Measurements from ENCODE around the gene CFAP221. TPM values are rescaled to one million over a fixed set of nuclear protein-coding genes. Genes with fewer than 3 reads are reported as not detected.

The CFAP221 gene
- polyA plus RNA-seq, 2 of the 4 experiments (the other 2 are of a cell fraction), result 0.17 to 0.30 TPM

DNA sequence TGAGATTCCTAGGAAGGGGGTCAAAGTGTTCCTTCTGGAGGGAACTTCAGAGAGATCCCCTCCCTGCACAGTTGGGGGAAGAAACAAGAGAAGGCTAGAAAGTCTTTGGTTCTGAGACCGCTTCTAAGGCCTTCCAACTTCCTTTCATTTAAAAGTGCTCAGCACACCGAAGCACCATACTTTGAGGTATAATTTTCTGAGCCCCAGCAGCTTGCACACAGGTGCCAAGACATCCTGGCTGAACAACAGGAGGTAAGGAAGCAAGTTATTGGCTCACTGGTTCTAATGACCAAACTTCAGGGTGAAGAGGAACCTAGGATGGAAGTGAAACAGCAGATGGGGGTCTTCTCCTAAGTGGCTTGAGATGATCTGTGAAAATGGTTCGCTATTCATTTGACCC lies 154.0 kb downstream of the CFAP221 start:
- DNase-seq (ENCODE audit: low read depth in 1 of 2, low spot score in 1 of 2) (no peak), FAIRE-seq (no peak), ATAC-seq (no peak)
- Histone ChIP-seq H3K27ac (no peak overlapping the region), H3K4me1 (0 out of 3 replicates have a peak, but pooled peaks cover 3% of the 10 kb centered on the region), H3K4me2 (no peak overlapping the region), H3K4me3 (no peak overlapping the region), H3K9me3 (no peaks in the 10 kb centered on the region)
- POLR2A ChIA-PET, result no interaction called here
- TF ChIP-seq HOXB5 (CRISPR knock-in tag; IDR thresholded peaks at IDR 0.05) (no peak), FOSB (CRISPR knock-in tag; IDR thresholded peaks at IDR 0.05) (no peak), JUN (IDR thresholded peaks at IDR 0.05) (no peak), CHD4 (IDR thresholded peaks at IDR 0.05; ENCODE audit: borderline replicate concordance) (no peak), RNF2 (IDR thresholded peaks at IDR 0.05; ENCODE audit: borderline replicate concordance, low read depth) (no peak), CBX8 (IDR thresholded peaks at IDR 0.05) (no peak), ZNF302 (CRISPR knock-in tag; IDR thresholded peaks at IDR 0.05) (no peak), FOSL2 (IDR thresholded peaks at IDR 0.05) (no peak), FOSL2 (CRISPR knock-in tag; IDR thresholded peaks at IDR 0.05) (no peak), CEBPB (IDR thresholded peaks at IDR 0.05) (no peak), CHD2 (IDR thresholded peaks at IDR 0.05; ENCODE audit: low read length, partially characterized antibody) (no peak), NPAS2 (CRISPR knock-in tag; IDR thresholded peaks at IDR 0.05; ENCODE audit: borderline replicate concordance) (no peak)
- TF ChIP-seq, protein P1, sequence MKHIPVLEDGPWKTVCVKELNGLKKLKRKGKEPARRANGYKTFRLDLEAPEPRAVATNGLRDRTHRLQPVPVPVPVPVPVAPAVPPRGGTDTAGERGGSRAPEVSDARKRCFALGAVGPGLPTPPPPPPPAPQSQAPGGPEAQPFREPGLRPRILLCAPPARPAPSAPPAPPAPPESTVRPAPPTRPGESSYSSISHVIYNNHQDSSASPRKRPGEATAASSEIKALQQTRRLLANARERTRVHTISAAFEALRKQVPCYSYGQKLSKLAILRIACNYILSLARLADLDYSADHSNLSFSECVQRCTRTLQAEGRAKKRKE (CRISPR knock-in tag; IDR thresholded peaks at IDR 0.05; ENCODE audit: low read depth), result no peak
- TF ChIP-seq, protein P2, sequence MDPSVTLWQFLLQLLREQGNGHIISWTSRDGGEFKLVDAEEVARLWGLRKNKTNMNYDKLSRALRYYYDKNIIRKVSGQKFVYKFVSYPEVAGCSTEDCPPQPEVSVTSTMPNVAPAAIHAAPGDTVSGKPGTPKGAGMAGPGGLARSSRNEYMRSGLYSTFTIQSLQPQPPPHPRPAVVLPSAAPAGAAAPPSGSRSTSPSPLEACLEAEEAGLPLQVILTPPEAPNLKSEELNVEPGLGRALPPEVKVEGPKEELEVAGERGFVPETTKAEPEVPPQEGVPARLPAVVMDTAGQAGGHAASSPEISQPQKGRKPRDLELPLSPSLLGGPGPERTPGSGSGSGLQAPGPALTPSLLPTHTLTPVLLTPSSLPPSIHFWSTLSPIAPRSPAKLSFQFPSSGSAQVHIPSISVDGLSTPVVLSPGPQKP (IDR thresholded peaks at IDR 0.05; ENCODE audit: low read depth, low read length), result no peak
- TF ChIP-seq, protein P3, sequence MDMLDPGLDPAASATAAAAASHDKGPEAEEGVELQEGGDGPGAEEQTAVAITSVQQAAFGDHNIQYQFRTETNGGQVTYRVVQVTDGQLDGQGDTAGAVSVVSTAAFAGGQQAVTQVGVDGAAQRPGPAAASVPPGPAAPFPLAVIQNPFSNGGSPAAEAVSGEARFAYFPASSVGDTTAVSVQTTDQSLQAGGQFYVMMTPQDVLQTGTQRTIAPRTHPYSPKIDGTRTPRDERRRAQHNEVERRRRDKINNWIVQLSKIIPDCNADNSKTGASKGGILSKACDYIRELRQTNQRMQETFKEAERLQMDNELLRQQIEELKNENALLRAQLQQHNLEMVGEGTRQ (IDR thresholded peaks at IDR 0.05), result no peak
- TF ChIP-seq, protein P4, sequence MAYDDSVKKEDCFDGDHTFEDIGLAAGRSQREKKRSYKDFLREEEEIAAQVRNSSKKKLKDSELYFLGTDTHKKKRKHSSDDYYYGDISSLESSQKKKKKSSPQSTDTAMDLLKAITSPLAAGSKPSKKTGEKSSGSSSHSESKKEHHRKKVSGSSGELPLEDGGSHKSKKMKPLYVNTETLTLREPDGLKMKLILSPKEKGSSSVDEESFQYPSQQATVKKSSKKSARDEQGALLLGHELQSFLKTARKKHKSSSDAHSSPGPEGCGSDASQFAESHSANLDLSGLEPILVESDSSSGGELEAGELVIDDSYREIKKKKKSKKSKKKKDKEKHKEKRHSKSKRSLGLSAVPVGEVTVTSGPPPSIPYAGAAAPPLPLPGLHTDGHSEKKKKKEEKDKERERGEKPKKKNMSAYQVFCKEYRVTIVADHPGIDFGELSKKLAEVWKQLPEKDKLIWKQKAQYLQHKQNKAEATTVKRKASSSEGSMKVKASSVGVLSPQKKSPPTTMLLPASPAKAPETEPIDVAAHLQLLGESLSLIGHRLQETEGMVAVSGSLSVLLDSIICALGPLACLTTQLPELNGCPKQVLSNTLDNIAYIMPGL (CRISPR knock-in tag; IDR thresholded peaks at IDR 0.05; ENCODE audit: borderline replicate concordance), result no peak
- CTCF ChIA-PET, result interaction anchor here (0.6 kb wide), 1 partner anchor 92 kb away, joined by 3 read pairs; no protein-coding TSS in a partner anchor
- 75% methylated on average over 3 of the region's 3 CpGs for WGBS (ENCODE audit: missing lambda C conversion rate)

DNA sequence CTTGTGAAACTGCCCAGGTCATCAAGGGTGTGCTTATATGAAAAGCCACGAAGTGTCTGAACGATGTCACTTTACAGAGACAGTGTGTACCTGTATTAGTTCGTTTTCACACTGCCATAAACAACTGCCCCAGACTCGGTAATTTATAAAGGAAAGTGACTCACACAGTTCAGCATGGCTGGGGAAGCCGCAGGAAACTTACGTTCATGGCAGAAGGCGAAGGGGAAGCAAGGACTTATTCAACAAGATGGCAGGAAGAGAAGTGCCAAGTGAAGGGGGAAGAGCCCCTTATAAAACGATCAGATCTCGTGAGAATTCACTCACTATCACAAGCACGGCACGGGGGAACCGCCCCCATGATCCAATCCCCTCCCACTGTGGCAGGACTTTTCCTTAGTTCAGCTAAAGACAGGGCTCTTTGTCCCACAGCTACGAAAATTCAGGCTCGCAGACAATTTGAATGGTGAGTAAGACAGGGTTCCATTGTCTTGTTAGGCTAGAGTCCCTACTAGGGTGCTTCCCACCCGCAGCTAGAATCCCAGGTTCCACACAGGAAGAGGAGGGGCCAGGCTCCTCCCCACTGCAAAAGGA lies 154.9 kb downstream of the CFAP221 start:
- TF ChIP-seq KDM5A (IDR thresholded peaks at IDR 0.05), result no peak
- TF ChIP-seq SMC3 (IDR thresholded peaks at IDR 0.05), result no peak
- TF ChIP-seq, protein P2 (IDR thresholded peaks at IDR 0.05; ENCODE audit: low read depth, low read length), result no peak
- TF ChIP-seq HOXB5 (CRISPR knock-in tag; IDR thresholded peaks at IDR 0.05), result no peak
- no peak for TF ChIP-seq MAFK (IDR thresholded peaks at IDR 0.05; ENCODE audit: partially characterized antibody)
- TF ChIP-seq EHMT2 (IDR thresholded peaks at IDR 0.05; ENCODE audit: low read depth), result no peak
- no peak for TF ChIP-seq RNF2 (IDR thresholded peaks at IDR 0.05; ENCODE audit: borderline replicate concordance, low read depth)
- no peak for TF ChIP-seq SREBF2 (IDR thresholded peaks at IDR 0.05)
- TF ChIP-seq POLR2A (IDR thresholded peaks at IDR 0.05; ENCODE audit: low read length), result no peak
- no peak for TF ChIP-seq FOXS1 (CRISPR knock-in tag; IDR thresholded peaks at IDR 0.05)
- TF ChIP-seq TFCP2L1 (CRISPR knock-in tag; IDR thresholded peaks at IDR 0.05), result no peak
- no peak for TF ChIP-seq CEBPB (IDR thresholded peaks at IDR 0.05)
- no peak for TF ChIP-seq NR3C1 (IDR thresholded peaks at IDR 0.05)
- no peak for TF ChIP-seq GATA3 (IDR thresholded peaks at IDR 0.05; ENCODE audit: borderline replicate concordance)
- no peak for TF ChIP-seq EHF (CRISPR knock-in tag; IDR thresholded peaks at IDR 0.05)
- TF ChIP-seq CHD2 (IDR thresholded peaks at IDR 0.05; ENCODE audit: low read length, partially characterized antibody), result no peak
- TF ChIP-seq, protein P3 (IDR thresholded peaks at IDR 0.05), result no peak
- no peak for TF ChIP-seq EP300 (IDR thresholded peaks at IDR 0.05)
- TF ChIP-seq HEYL (CRISPR knock-in tag; IDR thresholded peaks at IDR 0.05), result no peak
- DNase-seq (ENCODE audit: low read depth in 1 of 2, low spot score in 1 of 2), result no peak
- H3K9me3 ChIP-seq, result no peaks in the 10 kb centered on the region
- FAIRE-seq, result no peak
- 0 out of 3 replicates have a peak, but pooled peaks cover 4% of the 10 kb centered on the region for H3K4me1 ChIP-seq
- ChIA-PET POLR2A (no interaction called here), CTCF (interaction anchor here (1.0 to 2.0 kb wide), 3 partner anchors 60 to 476 kb away, joined by 3 to 4 read pairs (median 3); partner anchors contain the start of gene PTPN4)
- ATAC-seq, result no peak
- WGBS (ENCODE audit: missing lambda C conversion rate), result 64% methylated on average over 15 of the region's 15 CpGs
- H3K4me3 ChIP-seq, result no peak overlapping the region
- no peak overlapping the region for H3K27ac ChIP-seq
- no peak overlapping the region for H3K4me2 ChIP-seq

All from A549 (cell line).